ENCODE results near the gene BIN1. TPM values are rescaled to one million over a fixed set of nuclear protein-coding genes. Genes with fewer than 3 reads are reported as not detected.

The BIN1 gene
- polyA plus RNA-seq, 1 donor (not counting 4 experiments of a cell fraction or from before 2014, with no cell fraction given): 5.4 TPM

DNA sequence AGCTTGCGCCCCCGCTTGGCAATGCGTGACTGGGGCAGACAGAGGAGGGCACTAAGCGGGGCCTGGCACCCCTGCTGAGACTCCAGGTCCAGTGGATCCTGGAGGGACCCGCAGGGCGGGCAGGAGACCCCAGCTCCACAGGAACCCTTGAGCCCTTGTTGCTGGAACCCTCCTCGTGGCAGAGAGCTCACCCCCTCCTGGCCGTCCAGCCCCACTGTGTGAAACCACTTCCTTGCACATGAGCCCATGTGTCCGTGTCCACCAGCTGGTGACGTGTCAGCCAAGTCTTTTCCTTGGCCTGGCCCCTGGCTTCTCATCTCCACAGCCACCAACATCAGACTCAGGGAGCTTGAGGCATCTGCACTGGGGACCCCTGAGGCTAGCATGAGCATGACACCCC is 38.0 kb downstream of the BIN1 start:
- no peak overlapping the region for H3K4me3 ChIP-seq (ENCODE audit: control insufficient read depth in 2 of 3, extremely low read depth in 1 of 3, insufficient read depth in 2 of 3, low read depth in 1 of 3, low read length in 3 of 3)
- no peaks in the 10 kb centered on the region for H3K36me3 ChIP-seq (ENCODE audit: control insufficient read depth in 2 of 2, extremely low read depth in 1 of 2, insufficient read depth in 2 of 2, low read length in 2 of 2)
- no peaks in the 10 kb centered on the region for H4K20me1 ChIP-seq (ENCODE audit: control insufficient read depth, extremely low read depth, insufficient read depth, low read length)
- no peak for DNase-seq (ENCODE audit: low read depth, low spot score)
- H3K4me1 ChIP-seq (ENCODE audit: control insufficient read depth, extremely low read depth, insufficient read depth, low read length): peaks cover 14% of the 10 kb centered on the region
- dilution Hi-C loops (cut with MboI; ENCODE audit: extremely low pct_ligation_motif_present, low sequenced_read_pairs): no loop called here
- no peaks in the 10 kb centered on the region for H3K9me1 ChIP-seq (ENCODE audit: control insufficient read depth, extremely low read depth, insufficient read depth, low read length)
- H3K79me2 ChIP-seq (ENCODE audit: control insufficient read depth, insufficient read depth, low read length): no peaks in the 10 kb centered on the region
- no peak overlapping the region for H3K27ac ChIP-seq (ENCODE audit: control insufficient read depth, insufficient read depth, low read length)
- H3K9ac ChIP-seq (ENCODE audit: control insufficient read depth, extremely low read depth, insufficient read depth, low read length): no peak overlapping the region
- H3K27me3 ChIP-seq (ENCODE audit: control insufficient read depth, extremely low read depth, insufficient read depth, low read length): no peaks in the 10 kb centered on the region
- FAIRE-seq: no peak
- TF ChIP-seq, protein P1, sequence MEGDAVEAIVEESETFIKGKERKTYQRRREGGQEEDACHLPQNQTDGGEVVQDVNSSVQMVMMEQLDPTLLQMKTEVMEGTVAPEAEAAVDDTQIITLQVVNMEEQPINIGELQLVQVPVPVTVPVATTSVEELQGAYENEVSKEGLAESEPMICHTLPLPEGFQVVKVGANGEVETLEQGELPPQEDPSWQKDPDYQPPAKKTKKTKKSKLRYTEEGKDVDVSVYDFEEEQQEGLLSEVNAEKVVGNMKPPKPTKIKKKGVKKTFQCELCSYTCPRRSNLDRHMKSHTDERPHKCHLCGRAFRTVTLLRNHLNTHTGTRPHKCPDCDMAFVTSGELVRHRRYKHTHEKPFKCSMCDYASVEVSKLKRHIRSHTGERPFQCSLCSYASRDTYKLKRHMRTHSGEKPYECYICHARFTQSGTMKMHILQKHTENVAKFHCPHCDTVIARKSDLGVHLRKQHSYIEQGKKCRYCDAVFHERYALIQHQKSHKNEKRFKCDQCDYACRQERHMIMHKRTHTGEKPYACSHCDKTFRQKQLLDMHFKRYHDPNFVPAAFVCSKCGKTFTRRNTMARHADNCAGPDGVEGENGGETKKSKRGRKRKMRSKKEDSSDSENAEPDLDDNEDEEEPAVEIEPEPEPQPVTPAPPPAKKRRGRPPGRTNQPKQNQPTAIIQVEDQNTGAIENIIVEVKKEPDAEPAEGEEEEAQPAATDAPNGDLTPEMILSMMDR (optimal IDR thresholded peaks at IDR 0.05 in 1 of 3, IDR thresholded peaks at IDR 0.05 in 1 of 3, conservative IDR thresholded peaks at IDR 0.05 in 1 of 3; ENCODE audit: extremely low read depth in 1 of 3, insufficient read depth in 2 of 3, low read length in 3 of 3): no peak
- no peak for TF ChIP-seq EZH2 (IDR thresholded peaks at IDR 0.05; ENCODE audit: low read length)
- no peaks in the 10 kb centered on the region for H3K9me3 ChIP-seq (ENCODE audit: control insufficient read depth, low read depth, low read length)
- H3K4me2 ChIP-seq (ENCODE audit: control insufficient read depth, extremely low read depth, insufficient read depth, low read depth, low read length): no peak overlapping the region
- no peak overlapping the region for H2AFZ ChIP-seq (ENCODE audit: control insufficient read depth, low read length)

DNA sequence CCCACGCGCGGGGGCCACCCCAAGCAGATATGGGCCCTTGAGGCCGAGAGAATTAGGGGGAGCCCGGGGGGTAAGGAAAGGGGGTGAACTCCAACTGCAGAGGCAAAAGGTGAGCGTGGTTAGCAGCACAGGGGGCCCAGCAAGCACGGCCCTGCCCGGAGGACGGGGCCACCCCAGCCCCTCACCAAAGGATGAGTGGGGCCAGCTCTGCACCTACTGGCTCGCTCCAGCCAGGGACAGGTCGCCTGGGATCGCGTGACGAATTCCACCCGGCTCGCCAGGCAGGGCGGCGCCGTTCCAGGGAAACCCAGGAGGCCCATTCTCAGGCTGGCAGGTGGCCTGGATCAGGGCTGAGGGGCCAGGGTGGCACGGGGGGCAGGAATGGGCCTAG is 38.6 kb downstream of the BIN1 start:
- Histone ChIP-seq H3K27me3 (ENCODE audit: control insufficient read depth, extremely low read depth, insufficient read depth, low read length) (no peaks in the 10 kb centered on the region), H3K27ac (ENCODE audit: control insufficient read depth, insufficient read depth, low read length) (no peak overlapping the region), H3K4me2 (ENCODE audit: control insufficient read depth, extremely low read depth, insufficient read depth, low read depth, low read length) (no peak overlapping the region), H3K9me1 (ENCODE audit: control insufficient read depth, extremely low read depth, insufficient read depth, low read length) (no peaks in the 10 kb centered on the region), H2AFZ (ENCODE audit: control insufficient read depth, low read length) (no peak overlapping the region), H3K36me3 (ENCODE audit: control insufficient read depth in 2 of 2, extremely low read depth in 1 of 2, insufficient read depth in 2 of 2, low read length in 2 of 2) (no peaks in the 10 kb centered on the region), H4K20me1 (ENCODE audit: control insufficient read depth, extremely low read depth, insufficient read depth, low read length) (no peaks in the 10 kb centered on the region), H3K79me2 (ENCODE audit: control insufficient read depth, insufficient read depth, low read length) (no peaks in the 10 kb centered on the region), H3K9me3 (ENCODE audit: control insufficient read depth, low read depth, low read length) (no peaks in the 10 kb centered on the region), H3K4me3 (ENCODE audit: control insufficient read depth in 2 of 3, extremely low read depth in 1 of 3, insufficient read depth in 2 of 3, low read depth in 1 of 3, low read length in 3 of 3) (no peak overlapping the region), H3K9ac (ENCODE audit: control insufficient read depth, extremely low read depth, insufficient read depth, low read length) (no peak overlapping the region), H3K4me1 (ENCODE audit: control insufficient read depth, extremely low read depth, insufficient read depth, low read length) (peaks cover 15% of the 10 kb centered on the region)
- dilution Hi-C loops (cut with MboI; ENCODE audit: extremely low pct_ligation_motif_present, low sequenced_read_pairs): no loop called here
- FAIRE-seq (no peak), DNase-seq (ENCODE audit: low read depth, low spot score) (no peak)
- TF ChIP-seq, protein P1 (optimal IDR thresholded peaks at IDR 0.05 in 1 of 3, IDR thresholded peaks at IDR 0.05 in 1 of 3, conservative IDR thresholded peaks at IDR 0.05 in 1 of 3; ENCODE audit: extremely low read depth in 1 of 3, insufficient read depth in 2 of 3, low read length in 3 of 3): no peak
- TF ChIP-seq EZH2 (IDR thresholded peaks at IDR 0.05; ENCODE audit: low read length): no peak
